Skin of body (tissue), 2 donors: ENCODE data around the gene FBXO40. TPM values are rescaled to one million over a fixed set of nuclear protein-coding genes. Genes with fewer than 3 reads are reported as not detected.
A peak's percentile ranks its signal among the peaks of the same experiment; 100 is the strongest.
"Not testable (repeated sequence)": the region's sequence is repeated elsewhere in the genome, so short reads cannot be mapped to it uniquely, and the experiment has no call there.

Source experiments
- DNase-seq: peaks from one replicate; lab custom pipeline; 2025; lab: John Stamatoyannopoulos, UW
- total RNA-seq: library from RNA; depleted of rRNA; stranded (reverse); fragments of >200 nt; gene quantifications from one replicate; pipeline ENCODE4 v1.2.3, GENCODE V29; 2014

The FBXO40 gene
- 0.59 TPM for total RNA-seq

GRCh38 chr3:121592856-121593702 lies at the start of gene FBXO40:
TSS of gene FBXO40 (plus strand) at chr3:121593379. CDS start at chr3:121620576, 27,197 bp downstream.
- no peak for DNase-seq

- no peak for DNase-seq
These were observed 48.1 kb upstream of the FBXO40 start for GRCh38 chr3:121545049-121545573.

GRCh38 chr3:121545574-121546455 lies 47.4 kb upstream of the FBXO40 start, which contains the start of gene POLQ:
TSS of gene POLQ (minus strand) at chr3:121545988. CDS start at chr3:121545877, 111 bp downstream.
- peak; percentile 92 for DNase-seq

GRCh38 chr3:121552379-121552778 lies 40.8 kb upstream of the FBXO40 start:
- no peak for DNase-seq

GRCh38 chr3:121552797-121553196 lies 40.4 kb upstream of the FBXO40 start:
- DNase-seq: no peak

GRCh38 chr3:121557426-121557934 lies 35.7 kb upstream of the FBXO40 start:
- no peak for DNase-seq

- no peak for DNase-seq
These were observed 31.0 kb upstream of the FBXO40 start for GRCh38 chr3:121562148-121562547.

- no peak for DNase-seq
These were observed 26.4 kb upstream of the FBXO40 start for GRCh38 chr3:121566773-121567172.

- DNase-seq: no peak
These were observed 25.5 kb upstream of the FBXO40 start, which contains the start of gene ARGFX for GRCh38 chr3:121567649-121568048. TSS of gene ARGFX (plus strand) at chr3:121567949. CDS start at chr3:121570714, 2,765 bp downstream.

- DNase-seq: no peak
These were observed 18.7 kb upstream of the FBXO40 start for GRCh38 chr3:121574449-121574848.

GRCh38 chr3:121581691-121582090 lies 11.5 kb upstream of the FBXO40 start:
- no peak for DNase-seq

- DNase-seq: no peak
These were observed 8.8 kb upstream of the FBXO40 start for GRCh38 chr3:121584418-121584817.

- not testable (repeated sequence) for DNase-seq
These were observed 627 bp downstream of the FBXO40 start for GRCh38 chr3:121593806-121594205.

GRCh38 chr3:121594850-121595249 lies 1.7 kb downstream of the FBXO40 start:
- no peak for DNase-seq

GRCh38 chr3:121595765-121596406 lies 2.7 kb downstream of the FBXO40 start:
- no peak for DNase-seq

GRCh38 chr3:121598564-121598963 lies 5.4 kb downstream of the FBXO40 start:
- no peak for DNase-seq

- not testable (repeated sequence) for DNase-seq
These were observed 6.7 kb downstream of the FBXO40 start for GRCh38 chr3:121599900-121600299.

GRCh38 chr3:121601212-121601812 lies 8.1 kb downstream of the FBXO40 start:
- no peak for DNase-seq

GRCh38 chr3:121604759-121605158 lies 11.6 kb downstream of the FBXO40 start:
- no peak for DNase-seq

- DNase-seq: no peak
These were observed 12.9 kb downstream of the FBXO40 start for GRCh38 chr3:121606106-121606505.

GRCh38 chr3:121619691-121620090 lies 26.5 kb downstream of the FBXO40 start:
- DNase-seq: no peak
